SK-N-SH (cell line): ENCODE results near the gene CAPN10. TPM values are rescaled to one million over a fixed set of nuclear protein-coding genes. Genes with fewer than 3 reads are reported as not detected.

Experiments
- CTCF ChIA-PET: fragments of 300-600, 350-600 bp; formaldehyde crosslinking; extraction: SDS; loops from one replicate; lab custom pipeline; 2021; lab: Yijun Ruan, JAX
- POLR2A ChIA-PET: fragments of 350-600 bp; sonication (Branson Sonifier 250); formaldehyde crosslinking; extraction: SDS; loops from one replicate; lab custom pipeline; 2020; ENCODE audit warnings: antibody characterized with exemption, inconsistent platforms; lab: Yijun Ruan, JAX
- DNase-seq: peaks from one replicate; pipeline ENCODE4 v3.0.0; 2012
- H2AFZ ChIP-seq: fragments of 200-600 bp; sonication (generic); 2 replicates; pipeline ENCODE4 v1.8.1; 2016; ENCODE audit warnings: antibody characterized with exemption, mild to moderate bottlenecking, low read depth
- H3F3A ChIP-seq: fragments of 200-600 bp; sonication (generic); replicated peaks from 2 replicates; pipeline ENCODE3; 2016; ENCODE audit warnings: antibody characterized with exemption, mild to moderate bottlenecking; ENCODE audit not compliant: insufficient read depth
- H3K27ac ChIP-seq, 2 experiments: fragments of 200-500 bp in 1 of 2; fragments of 200-600 bp in 1 of 2; sonication (Bioruptor generic) in 1 of 2; sonication (generic), shearing (Covaris generic) in 1 of 2; 2 replicates each; pipeline versions ENCODE4 v1.5.1 to v1.6.1; 2014 to 2016; ENCODE audit warnings: low read depth in 2 of 2, inconsistent platforms in 1 of 2, low read length in 1 of 2, mild to moderate bottlenecking in 1 of 2, mixed read lengths in 1 of 2
- H3K27me3 ChIP-seq: fragments of 200-600 bp; sonication (generic), shearing (Covaris generic); 2 replicates; pipeline ENCODE4 v1.6.1; 2016; ENCODE audit warnings: mixed run types; ENCODE audit not compliant: insufficient read depth
- H3K36me3 ChIP-seq, 2 experiments: fragments of 200-500 bp in 1 of 2; fragments of 200-600 bp in 1 of 2; sonication (Bioruptor generic) in 1 of 2; sonication (generic) in 1 of 2; replicated peaks in 1 of 2; 2 replicates each; pipeline versions ENCODE3 to v1.5.1; 2014 to 2016; ENCODE audit warnings: low read length in 1 of 2, mild to moderate bottlenecking in 1 of 2; ENCODE audit not compliant: insufficient read depth in 2 of 2, control insufficient read depth in 1 of 2
- H3K4me1 ChIP-seq, 2 experiments: fragments of 200-500 bp in 1 of 2; fragments of 200-600 bp in 1 of 2; sonication (Bioruptor generic) in 1 of 2; sonication (generic), shearing (Covaris generic) in 1 of 2; 2 replicates each; pipeline versions ENCODE4 v1.5.1 to v1.6.1; 2014 to 2016; ENCODE audit warnings: low read depth in 1 of 2, low read length in 1 of 2, mixed run types in 1 of 2; ENCODE audit not compliant: insufficient read depth in 2 of 2, control insufficient read depth in 1 of 2
- H3K4me2 ChIP-seq: fragments of 200-600 bp; sonication (generic), shearing (Covaris generic); 2 replicates; pipeline ENCODE4 v1.6.1; 2017; ENCODE audit warnings: mixed run types
- H3K4me3 ChIP-seq, 2 experiments: fragments of 200-500 bp in 1 of 2; fragments of 200-600 bp in 1 of 2; sonication (Bioruptor generic) in 1 of 2; sonication (generic), shearing (Covaris generic) in 1 of 2; 2 replicates each; pipeline versions ENCODE4 v1.5.1 to v1.8.1; 2014 to 2016; ENCODE audit warnings: low read depth in 2 of 2, inconsistent platforms in 1 of 2, low read length in 1 of 2, mild to moderate bottlenecking in 1 of 2, mixed read lengths in 1 of 2, moderate library complexity in 1 of 2
- H3K79me2 ChIP-seq: fragments of 200-600 bp; sonication (generic); 2 replicates; pipeline ENCODE4 v1.8.1; 2017; ENCODE audit warnings: mild to moderate bottlenecking; ENCODE audit not compliant: insufficient read depth
- H3K9ac ChIP-seq: fragments of 200-600 bp; sonication (generic); 2 replicates; pipeline ENCODE4 v1.6.1; 2017; ENCODE audit warnings: mixed run types
- H3K9me2 ChIP-seq: fragments of 200-600 bp; sonication (generic); 2 replicates; pipeline ENCODE4 v1.6.1; 2017; ENCODE audit warnings: mixed run types
- H3K9me3 ChIP-seq: fragments of 200-600 bp; sonication (generic); 2 replicates; pipeline ENCODE4 v1.6.1; 2017; ENCODE audit warnings: mixed run types, mild to moderate bottlenecking, moderate library complexity
- H4K20me1 ChIP-seq: fragments of 200-600 bp; sonication (generic); 2 replicates; pipeline ENCODE4 v1.6.1; 2017; ENCODE audit warnings: mild to moderate bottlenecking, mixed run types; ENCODE audit not compliant: insufficient read depth
- CTCF ChIP-seq: fragments of 200-600 bp; sonication (generic); IDR thresholded peaks from 2 replicates; pipeline ENCODE4 v1.6.1; 2017; ENCODE audit warnings: antibody characterized with exemption, mild to moderate bottlenecking, moderate library complexity
- EZH2phosphoT487 ChIP-seq: fragments of 200-600 bp; sonication (generic); IDR thresholded peaks from 2 replicates; pipeline ENCODE4 v1.6.1; 2017; ENCODE audit warnings: low read depth, mixed run types, mild to moderate bottlenecking, antibody characterized with exemption, moderate library complexity, borderline replicate concordance
- FOXJ3 ChIP-seq: sonication (generic); formaldehyde crosslinking; IDR thresholded peaks from 2 replicates; pipeline ENCODE4 v1.5.1; 2020; ENCODE audit warnings: mild to moderate bottlenecking, missing genetic modification reagents
- MEF2A ChIP-seq: IDR thresholded peaks from 2 replicates; pipeline ENCODE4 v1.4.0; 2012; ENCODE audit warnings: low read depth, borderline replicate concordance
- MXI1 ChIP-seq: IDR thresholded peaks from 2 replicates; pipeline ENCODE4 v1.6.1; 2012; ENCODE audit warnings: mild to moderate bottlenecking, low read depth, low read length, improper control_type of control experiment
- NFIC ChIP-seq: IDR thresholded peaks from 2 replicates; pipeline ENCODE4 v1.4.0; 2012; ENCODE audit warnings: borderline replicate concordance
- NRF1 ChIP-seq: IDR thresholded peaks from 2 replicates; pipeline ENCODE4 v1.6.1; 2012; ENCODE audit warnings: low read depth, mild to moderate bottlenecking, low read length
- PBX3 ChIP-seq: IDR thresholded peaks from 2 replicates; pipeline ENCODE4; 2012
- POLR2AphosphoS5 ChIP-seq: IDR thresholded peaks from 2 replicates; pipeline ENCODE4 v1.6.1; 2012; ENCODE audit warnings: low read depth, low read length
- RAD21 ChIP-seq: IDR thresholded peaks from 2 replicates; pipeline ENCODE4 v1.6.1; 2012; ENCODE audit warnings: mild to moderate bottlenecking, low read length
- RCOR1 ChIP-seq: fragments of 150-350 bp; IDR thresholded peaks from 2 replicates; pipeline ENCODE4 v1.6.1; 2017; ENCODE audit warnings: antibody characterized with exemption, low read length
- REST ChIP-seq: IDR thresholded peaks from 2 replicates; pipeline ENCODE4 v1.6.1; 2012; ENCODE audit warnings: mild to moderate bottlenecking, low read depth, low read length, moderate library complexity
- SIN3A ChIP-seq: IDR thresholded peaks from 2 replicates; pipeline ENCODE4 v1.6.1; 2012; ENCODE audit warnings: low read depth, mild to moderate bottlenecking, low read length, moderate library complexity, borderline replicate concordance
- SMC3 ChIP-seq: IDR thresholded peaks from 2 replicates; pipeline ENCODE4 v1.6.1; 2012; ENCODE audit warnings: low read depth, low read length, improper control_type of control experiment
- USF1 ChIP-seq: IDR thresholded peaks from 2 replicates; pipeline ENCODE4 v1.4.0; 2012; ENCODE audit warnings: low read depth, borderline replicate concordance
- WGBS: methylation state at CpG from one replicate; pipeline ENCODE4 v1.1.6; 2017; ENCODE audit warnings: low lambda C conversion rate; 5-methylcytosine and 5-hydroxymethylcytosine counted together
- polyA plus RNA-seq, 3 experiments: library from polyadenylated mRNA; depleted of rRNA; stranded (reverse); fragments of >200 nt; gene quantifications; 2 replicates each; pipeline ENCODE4 v1.2.3, GENCODE V29; 2012

The CAPN10 gene
- polyA plus RNA-seq, 1 of the 3 experiments (the other 2 are of a cell fraction), result 24.0 TPM

GRCh38 chr2:240593026-240593702, 6.6 kb downstream of the CAPN10 start:
- H3K9me3 ChIP-seq, result no peaks in the 10 kb centered on the region
- H3K36me3 ChIP-seq, result peaks cover 0 to 44% of the 10 kb centered on the region in 2 experiments
- H3K4me3 ChIP-seq, result no peak overlapping the region
- no peaks in the 10 kb centered on the region for H3F3A ChIP-seq
- no peaks in the 10 kb centered on the region for H3K9me2 ChIP-seq
- CTCF ChIA-PET, result interaction anchor here (1.2 to 2.0 kb wide), 3 partner anchors 11 to 342 kb away, joined by 3 to 9 read pairs (median 6); no protein-coding TSS in a partner anchor
- H4K20me1 ChIP-seq, result peaks cover 16% of the 10 kb centered on the region
- H3K79me2 ChIP-seq, result peaks cover 47% of the 10 kb centered on the region
- H3K27ac ChIP-seq, result no peak overlapping the region; a peak in 1 of 4 replicates
- DNase-seq, result no peak
- H3K4me2 ChIP-seq, result no peak overlapping the region
- POLR2A ChIA-PET, result no interaction called here
- WGBS, result 90% methylated on average over 15 of the region's 20 CpGs
- no peak overlapping the region for H2AFZ ChIP-seq
- TF ChIP-seq NRF1, result no peak
- no peak for TF ChIP-seq POLR2AphosphoS5
- no peak for TF ChIP-seq USF1
- H3K4me1 ChIP-seq, result peaks cover 2 to 9% of the 10 kb centered on the region in 2 experiments; a peak in 1 of 4 replicates
- no peak overlapping the region for H3K9ac ChIP-seq
- H3K27me3 ChIP-seq, result no peaks in the 10 kb centered on the region

- Histone ChIP-seq H3K4me2 (no peak overlapping the region), H3K9me3 (no peaks in the 10 kb centered on the region), H3K79me2 (peaks cover 40% of the 10 kb centered on the region), H3K27me3 (no peaks in the 10 kb centered on the region), H3K27ac (no peak overlapping the region; a peak in 1 of 4 replicates), H3K4me3 (no peak overlapping the region), H3K36me3 (peaks cover 0 to 51% of the 10 kb centered on the region in 2 experiments), H4K20me1 (peaks cover 10% of the 10 kb centered on the region; the same call in 1 of the 2 replicates), H3K9ac (no peak overlapping the region), H3K4me1 (peaks cover 0 to 3% of the 10 kb centered on the region in 2 experiments; a peak in 1 of 4 replicates), H3K9me2 (no peaks in the 10 kb centered on the region), H2AFZ (no peak overlapping the region), H3F3A (no peaks in the 10 kb centered on the region)
- ChIA-PET CTCF (interaction anchor here (0.8 to 2.0 kb wide), 5 partner anchors 10 to 553 kb away, joined by 3 to 9 read pairs (median 3); no protein-coding TSS in a partner anchor), POLR2A (no interaction called here)
- no peak for DNase-seq
- 74% methylated on average over 6 of the region's 19 CpGs for WGBS
- no peak for TF ChIP-seq REST
- TF ChIP-seq NFIC, result no peak
- TF ChIP-seq CTCF, result no peak
- TF ChIP-seq FOXJ3 (CRISPR knock-in tag), result no peak
- no peak for TF ChIP-seq MXI1
- TF ChIP-seq SIN3A, result no peak
- TF ChIP-seq EZH2phosphoT487, result no peak
- TF ChIP-seq POLR2AphosphoS5, result no peak
- TF ChIP-seq RAD21, result no peak
- no peak for TF ChIP-seq SMC3
- no peak for TF ChIP-seq PBX3
- TF ChIP-seq MEF2A, result no peak
- TF ChIP-seq RCOR1, result no peak
- TF ChIP-seq NRF1, result no peak
- TF ChIP-seq USF1, result no peak
Observed at GRCh38 chr2:240593703-240594451, 7.3 kb downstream of the CAPN10 start.
